BLaER1 treated with 17β-estradiol and CSF1 and Interleukin-3, amounts not matched to agents 10 nM and 100 nM (cell line): Measurements from ENCODE around the gene CDH4.

ENCODE experiments used
- H3K27ac ChIP-seq, 11 experiments: shearing (Covaris generic); formaldehyde crosslinking; 2 replicates each; pipeline ENCODE4 v1.8.1; 2022
- H3K27me3 ChIP-seq, 11 experiments: shearing (Covaris generic); formaldehyde crosslinking; 2 replicates each; pipeline ENCODE4 v1.8.1; 2022
- H3K36me3 ChIP-seq, 11 experiments: shearing (Covaris generic); formaldehyde crosslinking; 2 replicates each; pipeline ENCODE4 v1.8.1; 2022
- H3K4me1 ChIP-seq, 10 experiments: shearing (Covaris generic); formaldehyde crosslinking; 2 replicates each; pipeline ENCODE4 v1.8.1; 2022
- H3K4me2 ChIP-seq, 11 experiments: shearing (Covaris generic); formaldehyde crosslinking; 2 replicates each; pipeline ENCODE4 v1.8.1; 2022
- H3K4me3 ChIP-seq, 10 experiments: shearing (Covaris generic); formaldehyde crosslinking; 2 replicates each; pipeline ENCODE4 v1.8.1; 2022
- H3K9ac ChIP-seq, 11 experiments: shearing (Covaris generic); formaldehyde crosslinking; 2 replicates each; pipeline ENCODE4 v1.8.1; 2022
- H3K9me3 ChIP-seq, 11 experiments: shearing (Covaris generic); formaldehyde crosslinking; replicated peaks in 1 of 11; 2 replicates each; pipeline ENCODE4 v1.8.1; 2022
- H4K20me1 ChIP-seq, 11 experiments: shearing (Covaris generic); formaldehyde crosslinking; 2 replicates each; pipeline ENCODE4 v1.8.1; 2022
- Cebpa-rat ChIP-seq, 11 experiments: shearing (Covaris generic); IDR thresholded peaks; 2 replicates each; pipeline ENCODE4 v1.8.1; 2022

CDH4 gene

GRCh38 chr20:61372137-61373054 is 120.3 kb downstream of the CDH4 start:
- Histone ChIP-seq H3K9me3 (peaks cover 12 to 21% (median 14%) of the 10 kb centered on the region in 11 experiments; a peak in 17 of 22 replicates), H3K9ac (no peak overlapping the region), H3K4me2 (no peak overlapping the region), H3K4me1 (0 out of 20 replicates have a peak, but pooled peaks cover 0 to 4% (median 0%) of the 10 kb centered on the region in 10 experiments), H4K20me1 (0 out of 22 replicates have a peak, but pooled peaks cover 0 to 3% (median 0%) of the 10 kb centered on the region in 11 experiments), H3K36me3 (no peaks in the 10 kb centered on the region), H3K4me3 (no peak overlapping the region), H3K27me3 (no peaks in the 10 kb centered on the region), H3K27ac (no peak overlapping the region)
- TF ChIP-seq Cebpa-rat (IDR thresholded peaks at IDR 0.05) = no peak

DNA sequence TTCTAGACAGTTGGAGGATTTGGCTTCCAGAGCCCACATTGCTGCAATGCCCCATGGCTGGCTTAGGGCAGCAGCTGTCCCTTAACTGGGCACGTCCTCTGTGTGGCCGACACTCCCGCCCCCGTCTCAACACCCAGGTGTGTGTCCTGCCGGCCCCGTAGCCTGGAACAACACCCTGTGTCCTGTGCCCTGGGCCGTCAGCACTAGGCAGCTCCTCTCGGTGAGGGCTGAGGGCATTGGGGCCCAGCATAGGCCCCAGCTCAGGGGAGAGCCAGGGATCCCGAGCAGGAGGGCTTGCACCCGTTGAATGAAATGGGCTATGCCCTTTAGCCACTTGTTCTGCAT is 121.0 kb downstream of the CDH4 start:
- H3K27ac ChIP-seq = no peak overlapping the region
- peaks cover 12 to 21% (median 14%) of the 10 kb centered on the region in 11 experiments; a peak in 17 of 22 replicates for H3K9me3 ChIP-seq
- 0 out of 22 replicates have a peak, but pooled peaks cover 0 to 3% (median 0%) of the 10 kb centered on the region in 11 experiments for H4K20me1 ChIP-seq
- no peak for TF ChIP-seq Cebpa-rat (IDR thresholded peaks at IDR 0.05)
- H3K4me2 ChIP-seq = no peak overlapping the region
- H3K4me1 ChIP-seq = 0 out of 20 replicates have a peak, but pooled peaks cover 0 to 4% (median 0%) of the 10 kb centered on the region in 10 experiments
- H3K9ac ChIP-seq = no peak overlapping the region
- no peaks in the 10 kb centered on the region for H3K36me3 ChIP-seq
- H3K27me3 ChIP-seq = no peaks in the 10 kb centered on the region
- H3K4me3 ChIP-seq = no peak overlapping the region

DNA sequence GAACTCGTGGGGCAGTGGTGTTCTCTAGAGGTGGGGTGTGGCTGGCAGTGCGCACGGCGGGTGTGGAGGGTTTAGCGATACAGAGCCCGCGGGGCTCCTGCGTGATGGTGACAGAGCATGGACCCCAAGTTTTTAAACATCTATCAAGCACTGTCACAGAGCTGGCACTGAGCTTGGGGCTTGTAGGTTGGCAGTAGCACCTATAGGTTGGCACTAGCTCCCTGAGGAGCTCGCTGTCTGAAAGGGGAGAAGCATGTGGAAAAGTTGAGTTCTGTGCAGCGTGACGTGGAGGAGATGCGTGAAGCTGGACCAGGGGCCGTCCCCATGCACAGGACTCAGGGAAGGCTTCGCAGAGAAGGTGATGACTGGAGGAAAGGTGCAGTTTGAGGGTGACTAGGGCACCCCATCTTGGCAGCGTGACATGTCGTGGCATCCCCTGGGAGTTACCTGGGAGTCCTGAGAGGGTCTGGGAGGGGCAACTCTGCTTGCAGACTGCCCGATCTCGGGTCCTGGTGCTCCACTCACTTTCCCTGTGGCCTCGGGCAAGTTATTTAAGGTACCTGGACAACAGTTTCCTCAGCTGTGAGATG is 122.0 kb downstream of the CDH4 start:
- no peaks in the 10 kb centered on the region for H3K36me3 ChIP-seq
- 0 out of 22 replicates have a peak, but pooled peaks cover 0 to 3% (median 0%) of the 10 kb centered on the region in 11 experiments for H4K20me1 ChIP-seq
- H3K4me1 ChIP-seq = 0 out of 20 replicates have a peak, but pooled peaks cover 0 to 4% (median 0%) of the 10 kb centered on the region in 10 experiments
- no peak overlapping the region for H3K4me2 ChIP-seq
- no peaks in the 10 kb centered on the region for H3K27me3 ChIP-seq
- TF ChIP-seq Cebpa-rat (IDR thresholded peaks at IDR 0.05) = no peak
- no peak overlapping the region for H3K27ac ChIP-seq
- H3K9me3 ChIP-seq = peaks cover 12 to 21% (median 14%) of the 10 kb centered on the region in 11 experiments; a peak in 17 of 22 replicates
- no peak overlapping the region for H3K4me3 ChIP-seq
- no peak overlapping the region for H3K9ac ChIP-seq

DNA sequence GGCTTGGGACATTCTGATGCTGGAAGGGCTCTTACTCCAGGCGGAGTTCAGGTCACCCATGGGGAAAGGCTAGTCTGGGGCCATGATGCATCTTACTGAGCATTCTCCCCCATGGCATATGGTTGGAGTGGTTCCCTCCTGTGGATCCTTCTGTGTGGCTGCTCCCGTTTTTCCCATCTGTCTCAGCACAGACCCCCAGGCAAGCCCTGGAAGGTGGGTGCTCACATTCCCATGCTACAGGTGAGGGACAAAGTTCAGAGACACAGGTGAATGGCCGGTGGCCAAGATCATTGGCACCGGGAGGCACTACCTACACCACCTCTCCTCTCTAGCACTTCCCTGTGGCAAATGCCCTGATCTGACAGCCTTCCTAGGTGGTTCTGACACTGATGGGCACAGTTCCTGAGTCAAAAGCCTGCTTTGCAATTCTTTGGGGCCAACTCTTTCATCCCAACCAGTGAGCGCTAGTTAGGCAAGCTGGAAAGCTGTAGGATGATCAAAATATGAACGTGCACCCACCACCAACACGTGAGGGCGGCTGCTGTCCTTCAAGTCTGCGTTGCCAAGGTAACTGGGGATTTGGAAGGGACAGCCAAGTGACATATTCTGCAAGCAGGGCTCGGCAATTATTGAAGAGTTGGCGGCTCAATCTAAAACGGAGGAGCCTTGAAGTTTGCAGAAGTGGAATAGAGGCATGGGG is 124.6 kb downstream of the CDH4 start:
- H4K20me1 ChIP-seq = 0 out of 22 replicates have a peak, but pooled peaks cover 0 to 3% (median 0%) of the 10 kb centered on the region in 11 experiments

GRCh38 chr20:61378694-61379355 is 126.8 kb downstream of the CDH4 start:
- Histone ChIP-seq H3K4me2 (no peak overlapping the region), H4K20me1 (no peaks in the 10 kb centered on the region), H3K4me3 (no peak overlapping the region), H3K9ac (no peak overlapping the region), H3K4me1 (no peaks in the 10 kb centered on the region), H3K36me3 (no peaks in the 10 kb centered on the region; a peak in 1 of 22 replicates), H3K27me3 (no peaks in the 10 kb centered on the region), H3K27ac (no peak overlapping the region), H3K9me3 (peaks cover 17 to 36% (median 24%) of the 10 kb centered on the region in 11 experiments)
- TF ChIP-seq Cebpa-rat (IDR thresholded peaks at IDR 0.05) = no peak

More for the DNA sequence above, 124.6 kb downstream of the CDH4 start:
- no peak overlapping the region for H3K27ac ChIP-seq
- H3K4me1 ChIP-seq = 0 out of 20 replicates have a peak, but pooled peaks cover 0 to 4% (median 0%) of the 10 kb centered on the region in 10 experiments
- no peaks in the 10 kb centered on the region for H3K27me3 ChIP-seq
- H3K36me3 ChIP-seq = no peaks in the 10 kb centered on the region
- no peak overlapping the region for H3K9ac ChIP-seq
- TF ChIP-seq Cebpa-rat (IDR thresholded peaks at IDR 0.05) = no peak
- H3K4me2 ChIP-seq = no peak overlapping the region
- H3K9me3 ChIP-seq = peaks cover 12 to 23% (median 15%) of the 10 kb centered on the region in 11 experiments; a peak in 17 of 22 replicates
- no peak overlapping the region for H3K4me3 ChIP-seq

DNA sequence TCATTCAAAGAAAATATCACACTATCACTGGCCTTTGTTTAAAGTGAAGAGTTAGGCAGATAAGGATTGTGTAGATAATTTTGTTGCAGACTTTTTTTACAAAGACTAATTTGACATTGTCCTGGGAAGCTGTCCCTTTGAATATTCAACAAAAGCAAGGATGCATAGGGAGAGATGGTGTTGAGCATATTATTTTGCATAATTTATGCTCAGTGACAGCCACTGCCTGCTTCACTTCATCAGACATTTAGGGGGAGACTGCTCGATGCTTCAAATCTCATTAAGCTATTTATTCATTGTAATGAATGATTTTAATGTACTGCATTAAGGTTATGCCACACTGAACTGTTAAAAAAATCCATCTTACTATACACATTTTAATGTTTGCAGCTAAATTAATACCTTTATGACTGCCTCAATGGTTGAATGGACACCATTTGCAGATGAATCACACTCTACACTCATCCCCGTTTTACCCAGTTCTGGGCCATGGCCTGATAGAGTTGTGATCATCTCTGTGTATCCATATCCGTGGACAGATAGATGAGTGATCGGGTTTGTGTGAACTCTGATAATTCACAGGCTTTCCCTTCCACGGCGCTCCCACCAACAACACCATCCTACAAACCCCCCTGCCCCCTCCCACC is 128.0 kb downstream of the CDH4 start:
- Histone ChIP-seq H3K4me2 (no peak overlapping the region), H3K27ac (no peak overlapping the region), H3K9me3 (peaks cover 22 to 43% (median 31%) of the 10 kb centered on the region in 11 experiments), H3K36me3 (no peaks in the 10 kb centered on the region; a peak in 1 of 22 replicates), H3K4me3 (no peak overlapping the region), H3K4me1 (no peaks in the 10 kb centered on the region), H4K20me1 (no peaks in the 10 kb centered on the region), H3K9ac (no peak overlapping the region), H3K27me3 (no peaks in the 10 kb centered on the region)
- TF ChIP-seq Cebpa-rat (IDR thresholded peaks at IDR 0.05) = no peak

DNA sequence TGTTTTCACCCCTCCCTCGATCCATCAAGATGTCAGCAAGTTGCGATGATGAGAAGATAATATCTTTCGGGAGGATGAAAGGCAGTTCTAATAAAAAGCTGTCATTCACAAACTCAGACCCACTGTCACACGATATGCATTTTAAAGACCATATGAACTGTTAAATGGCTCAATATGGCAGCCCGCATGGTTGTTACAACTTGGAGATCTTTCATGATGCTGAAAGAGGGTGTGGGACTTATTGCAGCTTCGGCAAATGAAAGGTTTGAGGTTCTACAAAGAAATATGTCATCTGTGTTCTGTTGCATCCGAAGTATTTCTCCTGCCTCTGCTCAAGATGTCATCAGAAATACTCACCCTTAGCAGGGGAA is 128.5 kb downstream of the CDH4 start:
- Histone ChIP-seq H4K20me1 (no peaks in the 10 kb centered on the region), H3K36me3 (no peaks in the 10 kb centered on the region; a peak in 1 of 22 replicates), H3K27me3 (no peaks in the 10 kb centered on the region), H3K4me1 (no peaks in the 10 kb centered on the region), H3K4me3 (no peak overlapping the region), H3K9ac (no peak overlapping the region), H3K4me2 (no peak overlapping the region), H3K9me3 (peaks cover 17 to 37% (median 27%) of the 10 kb centered on the region in 11 experiments), H3K27ac (no peak overlapping the region)
- TF ChIP-seq Cebpa-rat (IDR thresholded peaks at IDR 0.05) = no peak

DNA sequence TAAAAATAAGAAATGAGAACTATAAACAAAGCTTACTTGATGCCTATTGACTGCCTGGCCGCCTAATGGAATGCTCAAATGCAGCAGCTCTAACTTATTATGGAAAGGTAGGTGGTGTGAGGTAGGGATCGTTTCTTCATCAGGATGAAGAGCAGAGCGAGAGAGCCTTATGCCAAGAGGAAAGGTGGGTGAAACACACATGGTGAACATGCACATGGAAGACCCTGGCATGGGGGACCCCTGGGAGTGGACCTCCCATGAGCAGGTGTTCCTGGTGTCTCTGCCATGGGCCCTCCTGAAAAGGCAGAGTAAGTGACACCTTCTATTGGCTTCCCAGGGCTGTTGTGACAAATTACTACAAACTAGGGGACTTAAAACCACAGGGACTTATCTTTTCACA is 130.1 kb downstream of the CDH4 start:
- TF ChIP-seq Cebpa-rat (IDR thresholded peaks at IDR 0.05) = no peak
- Histone ChIP-seq H3K9ac (no peak overlapping the region), H4K20me1 (no peaks in the 10 kb centered on the region), H3K27me3 (no peaks in the 10 kb centered on the region), H3K4me2 (no peak overlapping the region), H3K9me3 (peaks cover 9 to 24% (median 18%) of the 10 kb centered on the region in 11 experiments; a peak in 21 of 22 replicates), H3K36me3 (no peaks in the 10 kb centered on the region; a peak in 1 of 22 replicates), H3K4me1 (peaks cover under 1 to 8% (median 6%) of the 10 kb centered on the region in 10 experiments; a peak in 18 of 20 replicates), H3K27ac (no peak overlapping the region), H3K4me3 (no peak overlapping the region)
